Uterus (tissue), 2 donors: Measurements from ENCODE around the gene PLOD3.

Experiments used
- CTCF ChIP-seq, 4 experiments: fragments of 200-600 bp in 2 of 4; fragments of 450-650 bp in 2 of 4; sonication (generic) in 2 of 4; IDR thresholded peaks; one replicate each; pipeline ENCODE4 v1.5.1; 2016 to 2019; ENCODE audit warnings: antibody characterized with exemption in 4 of 4, mild to moderate bottlenecking in 2 of 4, moderate library complexity in 1 of 4
- POLR2A ChIP-seq, 2 donors: fragments of 450-650 bp; IDR thresholded peaks; one replicate each; pipeline ENCODE4 v1.6.1; 2016; ENCODE audit warnings: antibody characterized with exemption in 2 of 2, mild to moderate bottlenecking in 1 of 2, moderate library complexity in 1 of 2

- TF ChIP-seq POLR2A (IDR thresholded peaks at IDR 0.05), result no peak
- no peak for TF ChIP-seq CTCF (IDR thresholded peaks at IDR 0.05)
Observed at GRCh38 chr7:101225650-101226049, 8.3 kb upstream of the PLOD3 start.
